NCI-H187 treated with DMSO at 0.1 percent for 48 hours (cell line): ENCODE data around the gene AMT.
"Not testable (repeated sequence)": the region's sequence is repeated elsewhere in the genome, so short reads cannot be mapped to it uniquely, and the experiment has no call there.

Source experiments
- DNase-seq: peaks from one replicate; lab custom pipeline; 2025; lab: John Stamatoyannopoulos, UW

The AMT gene

DNA sequence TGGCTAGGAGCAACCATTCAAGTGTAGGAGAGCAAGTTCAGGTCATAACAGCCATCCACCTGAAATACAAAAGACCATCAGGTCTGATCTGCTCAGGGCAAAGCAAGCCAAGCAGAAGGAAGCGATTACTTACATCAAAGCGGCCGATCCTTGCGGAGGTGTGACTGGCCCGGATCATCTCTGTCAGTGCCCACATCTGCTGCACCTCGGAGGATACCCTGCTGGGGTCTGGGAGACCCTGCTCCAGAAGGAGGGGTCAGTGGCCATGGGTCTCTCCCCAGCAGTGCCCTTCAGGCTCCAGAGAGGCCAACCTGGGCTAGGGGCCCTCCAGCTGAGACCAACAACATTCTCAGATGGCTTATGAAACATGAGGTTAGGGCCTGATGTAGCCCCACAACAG is 2.5 kb upstream of the AMT start:
- DNase-seq = no peak

GRCh38 chr3:49421890-49422378 is 339 bp downstream of the AMT start:
- DNase-seq = no peak

DNA sequence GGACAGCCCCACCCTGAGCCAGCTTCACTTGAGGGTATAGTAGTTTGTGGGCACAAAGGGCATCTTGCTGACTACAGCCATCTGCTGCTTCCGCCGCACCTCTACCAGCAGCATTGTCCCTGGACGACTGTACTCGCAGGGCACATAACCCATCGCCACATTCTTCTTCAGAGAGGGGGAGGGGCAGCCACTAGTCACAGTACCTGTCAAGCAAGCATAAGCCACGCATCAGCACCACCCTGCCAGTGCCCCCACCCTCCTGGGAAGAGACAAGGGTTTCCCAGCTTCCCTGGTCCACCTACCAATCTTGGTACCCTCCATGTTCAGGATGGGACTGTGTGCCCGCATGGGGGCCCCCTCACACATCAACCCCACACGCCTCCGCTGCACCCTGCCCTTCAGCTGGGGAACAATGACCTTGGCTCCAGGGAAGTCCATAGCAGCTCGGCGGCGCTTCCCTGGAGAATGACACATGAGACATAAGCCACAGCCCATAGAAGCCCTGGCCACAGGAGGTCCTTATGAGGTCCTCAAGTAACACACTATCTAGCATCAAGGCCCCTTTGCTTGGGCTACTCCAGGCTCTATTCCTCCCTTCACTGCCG is 4.7 kb downstream of the AMT start:
- no peak for DNase-seq

DNA sequence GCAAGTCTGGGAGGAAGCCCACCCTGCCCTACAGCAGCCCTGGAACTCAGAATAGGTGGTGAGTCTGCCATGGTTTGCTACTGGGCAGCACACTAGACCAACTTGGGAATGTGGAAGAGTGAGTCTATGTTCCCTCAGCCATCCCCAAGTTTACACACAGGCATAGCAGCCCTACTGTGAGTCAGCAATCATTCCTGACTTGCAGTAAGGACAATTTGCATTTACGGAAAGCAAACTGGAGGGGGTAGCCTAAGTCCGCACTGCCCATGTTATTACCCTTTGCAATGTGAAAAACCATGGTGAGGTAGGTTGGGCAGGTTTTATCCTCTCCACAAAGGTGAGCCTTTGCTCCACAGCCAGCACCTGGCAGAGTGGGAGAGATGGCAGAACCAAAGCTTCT is 5.4 kb downstream of the AMT start:
- DNase-seq = no peak

GRCh38 chr3:49415931-49416601 is 6.2 kb downstream of the AMT start:
- DNase-seq = no peak

DNA sequence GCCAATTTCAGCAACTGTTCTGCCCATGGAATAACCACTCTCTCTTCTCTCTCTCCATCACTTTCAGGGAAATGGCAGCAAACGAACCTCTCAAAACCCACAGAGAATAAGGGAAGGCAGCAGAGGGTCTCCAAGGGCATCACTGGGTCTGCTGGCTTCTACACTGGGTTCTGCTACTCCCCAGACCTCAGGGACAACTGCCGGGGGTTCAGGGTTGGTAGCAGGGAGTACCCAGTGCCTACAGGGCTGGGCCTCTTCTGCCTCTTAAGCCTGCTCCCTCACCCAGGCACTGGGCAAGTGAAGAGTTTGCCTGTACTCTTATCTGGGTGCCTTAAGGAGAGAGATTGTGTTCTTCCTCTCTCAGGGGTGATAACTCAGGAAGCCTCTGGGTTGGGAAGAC is 7.5 kb downstream of the AMT start:
- DNase-seq = no peak

- DNase-seq = no peak
Observed at GRCh38 chr3:49413338-49413734, 8.9 kb downstream of the AMT start.

- DNase-seq = no peak
Observed at GRCh38 chr3:49412632-49413337, 9.5 kb downstream of the AMT start.

- DNase-seq = peak; percentile 90
Observed at GRCh38 chr3:49411968-49412631, 10.2 kb downstream of the AMT start, which contains the start of the genes RHOA and TCTA. Gene RHOA, minus strand, starts transcription at chr3:49411976. Its CDS starts 36,387 bp downstream, at chr3:49375589. Gene TCTA, plus strand, starts transcription at chr3:49412423. Its CDS starts 4 bp downstream, at chr3:49412427.

GRCh38 chr3:49411535-49411967 is 10.7 kb downstream of the AMT start:
- DNase-seq = no peak

DNA sequence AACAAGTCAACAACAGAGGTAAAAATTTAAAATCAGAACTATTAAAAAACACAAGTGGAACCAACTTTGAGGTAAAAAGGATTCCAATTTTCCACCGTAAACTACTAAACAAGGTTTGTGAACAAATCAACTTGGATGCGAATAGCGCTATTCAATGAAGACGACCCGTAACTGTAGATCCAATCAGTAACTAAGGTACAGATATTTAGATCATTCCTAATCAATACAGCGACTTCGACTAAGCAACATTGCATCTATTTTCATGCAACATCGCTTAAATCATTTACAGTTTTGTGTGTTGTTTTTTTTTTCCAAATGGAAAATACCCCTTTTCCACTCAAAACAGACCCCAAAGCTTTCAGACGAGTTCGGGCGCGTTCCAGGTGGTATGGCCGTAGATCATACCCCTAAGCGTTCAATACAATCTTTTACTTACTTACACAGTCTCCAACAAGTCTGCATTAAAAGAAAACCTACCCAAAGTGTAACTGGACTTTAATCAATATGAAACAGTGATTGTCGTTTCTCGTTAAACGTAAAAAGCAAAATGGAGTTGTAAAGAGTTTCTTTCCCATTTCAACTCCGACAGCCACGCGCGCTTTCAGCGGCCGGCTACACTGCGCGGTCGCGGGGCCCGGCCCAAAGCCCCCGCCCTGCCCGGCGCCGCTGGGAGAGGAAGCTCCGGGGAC is 11.3 kb downstream of the AMT start:
- DNase-seq = no peak

DNA sequence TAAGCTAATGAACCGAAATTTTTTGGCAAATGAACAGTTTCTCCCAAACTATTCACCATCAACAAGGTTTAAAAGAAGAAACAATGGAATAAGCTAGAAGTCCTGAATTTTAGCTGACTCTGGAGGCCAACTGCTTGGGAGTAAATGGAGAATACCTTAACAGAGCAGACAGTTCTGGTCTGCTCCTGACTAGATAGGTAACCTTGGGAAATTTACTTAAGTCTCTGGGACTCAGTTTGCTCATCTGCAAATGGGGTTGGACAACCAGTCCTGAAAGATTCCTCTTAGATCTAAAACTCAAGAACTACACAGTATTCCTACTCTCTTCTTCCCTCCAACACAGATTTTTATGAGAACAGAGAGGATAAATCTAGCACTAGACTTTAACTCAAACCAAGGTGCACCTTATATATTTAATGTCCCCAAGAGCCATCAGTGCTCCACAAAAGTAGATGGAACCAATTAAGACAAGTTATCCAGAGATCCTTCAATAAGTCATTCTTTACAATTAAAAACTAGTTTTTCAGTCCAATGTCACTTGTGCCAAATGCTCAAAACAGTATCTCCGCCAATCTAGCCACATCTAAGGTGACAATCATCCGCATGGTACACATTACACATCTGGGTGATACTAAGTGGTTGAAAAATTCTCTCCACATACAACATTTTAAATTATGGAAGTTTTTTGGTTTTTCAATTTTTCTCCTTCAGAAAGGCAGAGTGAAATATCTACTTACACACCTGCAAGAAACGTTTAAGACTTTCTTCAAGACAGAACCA is 12.0 kb downstream of the AMT start:
- no peak for DNase-seq

DNA sequence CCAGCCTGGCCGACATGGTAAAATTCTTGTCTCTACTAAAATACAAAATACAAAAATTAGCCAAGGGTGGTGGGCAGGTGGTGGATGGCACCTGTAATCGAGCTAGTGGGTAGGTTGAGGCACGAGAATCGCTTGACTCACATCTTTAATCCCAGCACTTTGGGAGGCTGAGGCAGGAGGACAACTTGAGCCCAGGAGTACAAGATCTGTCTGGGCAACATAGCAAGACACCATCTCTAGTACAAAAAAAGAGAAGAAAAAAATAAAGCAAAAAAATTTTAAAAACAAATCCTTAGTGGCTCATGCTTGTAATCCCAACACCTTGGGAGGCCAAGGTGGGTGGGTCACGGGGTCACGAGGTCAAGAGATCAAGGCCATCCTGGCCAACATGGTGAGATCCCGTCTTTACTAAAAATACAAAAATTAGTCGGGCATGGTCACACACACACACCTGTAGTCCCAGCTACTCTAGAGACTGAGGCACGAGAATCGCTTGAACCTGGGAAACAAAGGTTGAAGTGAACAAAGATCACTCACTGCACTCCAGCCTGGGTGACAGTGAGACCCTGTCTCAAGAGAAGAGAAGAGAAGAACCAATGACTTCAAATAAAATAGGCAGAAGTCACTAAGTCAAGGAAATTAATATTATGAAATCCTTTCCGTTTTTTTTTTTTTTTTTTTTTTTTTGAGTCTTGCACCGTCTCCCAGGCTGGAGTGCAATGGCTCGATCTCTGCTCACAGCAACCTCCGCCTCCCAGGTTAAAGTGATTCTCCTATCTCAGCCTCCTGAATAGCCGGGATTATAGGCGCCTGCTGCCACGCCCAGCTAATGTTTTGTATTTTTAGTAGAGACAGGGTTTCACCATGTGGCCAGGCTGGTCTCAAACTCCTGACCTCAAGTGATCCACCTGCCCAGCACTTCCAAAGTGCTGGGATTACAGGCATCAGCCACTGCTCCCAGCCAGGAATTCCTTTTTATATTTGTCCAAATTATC is 15.4 kb downstream of the AMT start:
- DNase-seq = no peak

GRCh38 chr3:49405570-49405969 is 16.7 kb downstream of the AMT start:
- DNase-seq = not testable (repeated sequence)

DNA sequence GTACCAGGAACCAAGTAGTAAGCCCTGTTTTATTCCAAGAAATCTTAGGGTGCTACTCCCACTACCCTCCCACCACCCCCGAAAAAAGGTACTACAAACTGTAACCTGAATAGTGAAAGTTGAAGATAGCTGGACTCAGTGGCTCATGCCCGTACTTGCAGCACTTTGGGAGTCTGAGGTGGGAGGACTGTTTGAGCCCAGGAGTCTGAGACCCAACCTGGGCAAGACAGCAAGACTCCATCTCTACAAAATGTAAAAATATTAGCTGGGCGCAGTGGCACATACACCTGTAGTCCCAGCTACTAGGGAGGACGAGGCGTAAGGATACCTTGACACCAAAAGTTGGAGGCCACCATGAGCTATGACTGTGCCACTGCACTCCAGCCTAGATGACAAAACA is 18.4 kb downstream of the AMT start:
- DNase-seq = no peak

DNA sequence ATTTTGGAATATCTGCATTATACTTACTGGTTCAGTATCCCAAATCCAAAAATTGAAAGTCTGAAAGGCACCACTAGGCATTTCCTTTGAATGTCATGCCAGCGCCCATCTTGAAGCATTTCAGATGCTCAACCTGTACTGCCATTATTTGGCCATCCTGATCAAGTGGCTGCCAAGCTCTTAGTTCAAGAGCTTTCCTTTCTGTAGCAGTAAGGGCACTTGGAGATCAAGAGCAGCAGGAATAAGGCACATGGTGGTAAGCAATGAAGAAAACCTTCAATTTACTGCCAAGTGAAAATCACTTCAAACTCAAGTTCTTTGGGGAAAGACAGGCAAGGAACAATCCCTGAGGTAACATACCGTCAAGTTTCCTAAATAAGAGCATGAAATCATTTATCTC is 20.5 kb downstream of the AMT start:
- DNase-seq = peak; percentile 1

DNA sequence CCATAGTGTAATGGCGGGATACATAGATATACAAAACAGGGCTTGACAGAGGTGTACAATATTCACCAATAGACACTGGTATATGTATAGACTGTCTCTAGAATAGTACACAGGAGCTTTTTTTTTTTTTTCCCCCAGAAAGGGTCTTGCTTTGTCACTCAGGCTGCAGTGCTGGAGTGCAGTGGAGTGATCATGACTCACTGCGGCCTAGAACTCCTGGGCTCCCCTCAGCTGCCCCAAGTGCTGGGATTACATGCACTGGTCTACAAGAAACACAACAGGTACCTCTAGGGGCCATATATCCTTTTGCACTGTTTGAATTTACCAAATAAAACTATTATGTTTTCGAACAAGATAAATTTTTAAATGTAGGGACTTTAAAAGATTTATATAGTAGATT is 22.8 kb downstream of the AMT start:
- DNase-seq = no peak

DNA sequence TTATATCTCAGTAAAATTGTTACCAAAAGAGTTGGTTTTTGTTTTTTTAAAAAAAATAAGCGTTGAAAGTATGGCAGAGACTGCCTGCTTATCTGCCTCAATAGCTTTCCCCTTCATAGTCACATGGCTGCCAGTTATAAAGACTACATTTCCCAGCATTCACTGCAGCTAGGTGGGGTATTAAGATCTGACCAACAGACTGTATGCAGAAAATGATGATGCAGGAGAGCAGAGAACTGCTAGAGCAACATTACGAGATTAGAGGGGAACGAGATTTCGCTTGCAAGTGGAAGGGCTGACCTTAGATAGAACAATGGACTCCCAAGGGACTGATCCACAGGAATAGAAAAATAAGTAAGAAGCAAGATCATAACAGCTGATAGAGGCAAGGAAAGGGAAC is 24.8 kb downstream of the AMT start:
- no peak for DNase-seq

DNA sequence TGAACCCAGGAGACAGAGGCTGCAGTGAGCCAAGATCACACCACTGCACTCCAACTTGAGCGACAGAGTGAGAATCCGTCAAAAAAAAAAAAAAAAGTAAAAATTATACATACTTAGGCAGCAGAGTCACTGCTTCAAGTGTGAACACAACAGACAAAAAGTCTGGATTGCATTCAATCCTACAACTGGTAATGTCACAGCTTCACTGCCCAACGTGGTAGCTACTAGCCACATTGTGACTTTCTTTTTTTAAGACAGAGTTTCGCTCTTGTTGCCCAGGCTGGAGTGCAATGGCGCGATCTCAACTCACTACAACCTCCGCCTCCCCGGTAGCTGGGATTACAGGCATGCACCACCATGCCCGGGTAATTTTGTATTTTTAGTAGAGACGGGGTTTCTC is 31.0 kb downstream of the AMT start:
- not testable (repeated sequence) for DNase-seq

DNA sequence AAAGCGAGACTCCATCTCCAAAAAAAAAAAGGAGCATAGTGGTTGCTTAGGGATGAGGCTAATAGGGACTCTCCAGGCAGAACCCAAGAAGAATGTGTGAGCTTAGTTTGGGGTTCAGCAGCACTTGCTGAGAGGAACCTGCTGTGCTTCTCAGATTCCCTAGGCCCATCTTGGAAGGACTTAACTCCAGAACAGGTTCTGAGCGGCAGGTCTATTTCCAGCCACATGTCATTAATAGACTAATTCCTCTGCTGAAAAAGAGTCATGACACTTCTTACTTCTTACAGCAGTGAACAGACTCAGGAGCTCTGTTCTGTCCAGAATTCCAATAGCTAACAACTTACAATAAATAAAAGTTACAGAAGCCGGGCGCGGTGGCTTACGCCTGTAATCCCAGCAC is 33.0 kb downstream of the AMT start:
- DNase-seq = no peak
